Fibroblast of lung (primary cell): ENCODE measurements around the gene ACY1.

Experiments
- EZH2 ChIP-seq: IDR thresholded peaks from 2 replicates; pipeline ENCODE4 v1.5.1; 2012; ENCODE audit warnings: low read length, control low read depth, mild to moderate bottlenecking; ENCODE audit errors: missing control alignments
- TF ChIP-seq, protein P1 (sequence below), 2 donors: IDR thresholded peaks in 1 of 2; conservative IDR thresholded peaks in 1 of 2; 1 replicate in 1 of 2; 2 replicates in 1 of 2; pipeline ENCODE4 v1.5.1; 2011 to 2012; ENCODE audit warnings: low read length in 2 of 2, control low read depth in 1 of 2, inconsistent platforms in 1 of 2, low read depth in 1 of 2, mild to moderate bottlenecking in 1 of 2

DNA sequence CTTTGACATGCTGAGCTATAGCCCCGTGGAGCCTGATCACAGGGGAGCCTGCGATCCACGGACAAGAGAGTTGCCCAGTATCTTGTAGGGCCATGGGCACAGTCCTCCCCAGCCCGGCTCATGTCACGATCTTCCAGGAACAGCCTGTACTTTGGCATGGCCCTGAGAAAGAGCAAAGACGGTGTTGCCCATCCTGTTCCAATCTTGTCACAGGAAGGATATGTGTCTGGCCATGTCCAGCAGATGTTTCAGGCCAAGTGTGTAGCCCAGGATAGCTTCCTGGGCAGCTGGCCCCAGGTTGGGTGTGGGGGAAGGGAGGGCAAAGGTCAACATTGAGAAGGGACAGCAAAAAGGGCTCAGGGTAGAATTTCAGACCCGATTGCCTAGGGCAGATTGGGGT lies 29.4 kb downstream of the ACY1 start:
- TF ChIP-seq, protein P1, sequence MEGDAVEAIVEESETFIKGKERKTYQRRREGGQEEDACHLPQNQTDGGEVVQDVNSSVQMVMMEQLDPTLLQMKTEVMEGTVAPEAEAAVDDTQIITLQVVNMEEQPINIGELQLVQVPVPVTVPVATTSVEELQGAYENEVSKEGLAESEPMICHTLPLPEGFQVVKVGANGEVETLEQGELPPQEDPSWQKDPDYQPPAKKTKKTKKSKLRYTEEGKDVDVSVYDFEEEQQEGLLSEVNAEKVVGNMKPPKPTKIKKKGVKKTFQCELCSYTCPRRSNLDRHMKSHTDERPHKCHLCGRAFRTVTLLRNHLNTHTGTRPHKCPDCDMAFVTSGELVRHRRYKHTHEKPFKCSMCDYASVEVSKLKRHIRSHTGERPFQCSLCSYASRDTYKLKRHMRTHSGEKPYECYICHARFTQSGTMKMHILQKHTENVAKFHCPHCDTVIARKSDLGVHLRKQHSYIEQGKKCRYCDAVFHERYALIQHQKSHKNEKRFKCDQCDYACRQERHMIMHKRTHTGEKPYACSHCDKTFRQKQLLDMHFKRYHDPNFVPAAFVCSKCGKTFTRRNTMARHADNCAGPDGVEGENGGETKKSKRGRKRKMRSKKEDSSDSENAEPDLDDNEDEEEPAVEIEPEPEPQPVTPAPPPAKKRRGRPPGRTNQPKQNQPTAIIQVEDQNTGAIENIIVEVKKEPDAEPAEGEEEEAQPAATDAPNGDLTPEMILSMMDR (conservative IDR thresholded peaks at IDR 0.05 in 1 of 2, IDR thresholded peaks at IDR 0.05 in 1 of 2; ENCODE audit: low read depth in 1 of 2, low read length in 2 of 2): no peak
- TF ChIP-seq EZH2: no peak
